HFF-Myc (cell line): ENCODE results near the gene TCN2.

Source experiments
- DNase-seq: peaks from one replicate; pipeline ENCODE4 v3.0.0-alpha.2; 2011; ENCODE audit warnings: low read depth; ENCODE audit errors: extremely low read depth
- H3K4me3 ChIP-seq: replicated peaks from 2 replicates; pipeline ENCODE4 v1.5.1; 2011; ENCODE audit warnings: low read depth, mild to moderate bottlenecking, control low read depth, low read length
- CTCF ChIP-seq: IDR thresholded peaks from 2 replicates; pipeline ENCODE4 v1.5.1; 2012; ENCODE audit warnings: mild to moderate bottlenecking, low read depth, low read length, control low read depth; ENCODE audit errors: missing control alignments

Gene TCN2

DNA sequence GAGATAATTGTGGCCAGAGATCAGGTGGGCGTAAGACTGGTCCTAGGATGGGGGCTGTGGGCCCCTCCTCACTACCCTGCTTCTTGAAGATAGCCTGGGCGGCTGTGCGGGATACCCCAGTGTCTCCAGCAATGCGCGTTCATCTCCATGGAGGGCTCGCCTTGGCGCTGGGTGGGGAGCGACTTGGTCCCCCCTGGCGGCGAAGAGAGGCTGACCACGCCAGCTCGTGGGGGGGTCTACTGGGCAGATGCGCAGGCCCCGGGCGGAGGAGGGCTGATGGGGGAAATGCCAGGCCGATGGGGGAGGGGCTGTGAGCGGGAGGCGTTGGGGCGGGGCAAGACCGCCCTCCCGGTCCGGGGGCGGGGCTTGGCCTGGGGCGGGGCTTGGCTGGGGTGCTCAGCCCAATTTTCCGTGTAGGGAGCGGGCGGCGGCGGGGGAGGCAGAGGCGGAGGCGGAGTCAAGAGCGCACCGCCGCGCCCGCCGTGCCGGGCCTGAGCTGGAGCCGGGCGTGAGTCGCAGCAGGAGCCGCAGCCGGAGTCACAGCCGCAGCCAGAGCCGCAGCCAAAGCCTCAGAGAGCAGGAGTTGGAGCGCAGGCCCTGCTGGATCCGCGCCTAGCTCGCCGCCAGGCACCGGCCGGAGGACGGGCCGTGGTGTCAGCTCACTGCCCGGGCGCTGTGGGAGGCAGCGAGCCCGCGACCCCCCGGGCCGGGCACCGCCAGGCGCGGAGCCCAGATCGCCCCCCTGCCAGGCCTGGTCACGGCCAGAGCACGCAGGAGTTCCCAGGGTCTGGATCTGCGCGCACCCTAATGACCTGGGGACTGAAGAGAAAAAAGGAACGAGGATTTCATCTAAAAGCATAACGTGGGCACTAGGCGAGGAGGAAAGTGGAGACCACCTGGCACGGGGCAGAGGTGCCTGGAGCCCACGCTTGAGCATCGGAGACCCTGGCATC lies 28.6 kb downstream of the TCN2 start, which contains the start of gene SLC35E4:
SLC35E4 (plus strand) TSS at position 509 of the 953 bp plus-strand sequence. CDS start 670 bp downstream, outside the sequence.
- TF ChIP-seq CTCF: peak; percentile 30
- peak; percentile 61 for DNase-seq
- H3K4me3 ChIP-seq: peak within 1 kb of the TSS; percentile 73

- peak overlapping the region; percentile 73 for H3K4me3 ChIP-seq
- TF ChIP-seq CTCF: no peak
- no peak for DNase-seq
Measured at GRCh38 chr22:30636226-30637077, 29.5 kb downstream of the TCN2 start.

- DNase-seq: no peak
- TF ChIP-seq CTCF: no peak
- peak overlapping the region; percentile 73 for H3K4me3 ChIP-seq
Measured at GRCh38 chr22:30637701-30638114, 30.7 kb downstream of the TCN2 start.

GRCh38 chr22:30640361-30640760 lies 33.4 kb downstream of the TCN2 start:
- no peak for DNase-seq
- TF ChIP-seq CTCF: no peak

GRCh38 chr22:30640839-30641430 lies 34.0 kb downstream of the TCN2 start:
- no peak overlapping the region for H3K4me3 ChIP-seq
- TF ChIP-seq CTCF: no peak
- no peak for DNase-seq

More at GRCh38 chr22:30640361-30640760, 33.4 kb downstream of the TCN2 start:
- no peak overlapping the region for H3K4me3 ChIP-seq
